GM19238 (cell line): ENCODE data around the gene TBC1D9B.
A peak's percentile ranks its signal among the peaks of the same experiment; 100 is the strongest.

Experiments used
- DNase-seq: peaks from one replicate; pipeline ENCODE4 v3.0.0; 2011; ENCODE audit warnings: low spot score; ENCODE audit not compliant: insufficient read length

TBC1D9B gene

GRCh38 chr5:179821298-179822058 is 86.2 kb downstream of the TBC1D9B start:
- peak; percentile 95 for DNase-seq

DNA sequence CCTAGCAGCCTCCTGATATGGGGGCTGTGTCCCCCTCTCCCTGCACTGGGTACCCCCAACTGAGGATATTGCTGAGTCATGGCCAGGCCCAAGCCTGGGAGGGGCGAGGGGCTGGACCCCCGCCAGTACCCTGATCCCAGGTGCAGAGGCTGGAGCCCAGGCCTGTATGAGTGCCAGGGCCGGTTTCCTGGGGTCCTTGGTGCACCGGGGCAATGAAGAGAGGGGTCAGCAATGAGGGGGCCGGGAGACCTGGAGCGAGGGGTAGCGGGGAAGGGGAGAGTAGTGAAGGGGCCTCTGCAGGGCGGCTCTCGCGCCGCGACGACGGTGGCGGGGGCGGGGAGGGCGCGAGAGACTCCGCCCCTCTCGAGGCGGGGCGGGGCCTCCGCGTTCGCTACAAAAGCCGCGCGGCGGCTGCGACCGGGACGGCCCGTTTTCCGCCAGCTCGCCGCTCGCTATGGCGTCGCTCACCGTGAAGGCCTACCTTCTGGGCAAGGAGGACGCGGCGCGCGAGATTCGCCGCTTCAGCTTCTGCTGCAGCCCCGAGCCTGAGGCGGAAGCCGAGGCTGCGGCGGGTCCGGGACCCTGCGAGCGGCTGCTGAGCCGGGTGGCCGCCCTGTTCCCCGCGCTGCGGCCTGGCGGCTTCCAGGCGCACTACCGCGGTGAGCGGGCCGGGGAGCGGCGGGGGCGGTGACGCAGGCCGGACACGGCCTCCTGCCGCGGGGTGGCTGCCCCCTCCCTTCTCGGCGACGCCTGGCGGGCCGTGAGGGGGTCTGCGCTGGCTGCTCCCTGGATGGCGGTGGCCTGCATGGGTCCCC is 87.0 kb downstream of the TBC1D9B start, which contains the start of gene SQSTM1:
TSS of gene SQSTM1 (plus strand) at position 423 of the 815 bp plus-strand sequence. CDS start at position 455, 32 bp downstream.
- peak; percentile 74 for DNase-seq

- DNase-seq = no peak
These were observed 87.6 kb downstream of the TBC1D9B start for GRCh38 chr5:179820127-179820482.

- no peak for DNase-seq
These were observed 88.2 kb downstream of the TBC1D9B start for GRCh38 chr5:179819296-179820126.

DNA sequence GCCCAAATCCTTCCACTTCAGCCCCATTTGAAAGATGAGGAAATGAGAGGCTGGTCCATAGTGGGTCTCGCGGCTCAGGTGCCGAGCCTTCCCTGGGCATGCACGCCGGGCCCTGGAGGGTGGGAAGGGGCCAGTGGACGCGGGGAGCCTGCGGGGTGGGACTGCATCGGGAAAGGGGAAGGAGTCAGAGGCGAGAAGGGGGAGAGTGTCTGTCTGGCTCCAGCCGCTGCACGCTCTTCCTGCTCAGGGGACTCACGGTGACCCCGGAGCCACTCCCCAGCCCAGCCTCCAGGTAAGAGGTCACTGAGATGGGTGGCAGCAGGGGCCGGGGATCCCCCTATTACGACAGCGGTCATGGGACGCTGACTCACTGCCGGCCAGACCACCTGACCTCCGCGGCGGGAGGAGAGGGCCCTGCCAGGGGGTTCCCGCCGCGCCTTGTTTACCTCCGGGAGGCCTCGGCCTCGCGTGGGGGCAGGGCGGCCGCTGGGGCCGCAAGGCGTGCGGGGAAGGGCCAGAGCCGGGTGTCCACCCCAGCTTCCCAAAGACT is 88.9 kb downstream of the TBC1D9B start:
- peak; percentile 91 for DNase-seq

DNA sequence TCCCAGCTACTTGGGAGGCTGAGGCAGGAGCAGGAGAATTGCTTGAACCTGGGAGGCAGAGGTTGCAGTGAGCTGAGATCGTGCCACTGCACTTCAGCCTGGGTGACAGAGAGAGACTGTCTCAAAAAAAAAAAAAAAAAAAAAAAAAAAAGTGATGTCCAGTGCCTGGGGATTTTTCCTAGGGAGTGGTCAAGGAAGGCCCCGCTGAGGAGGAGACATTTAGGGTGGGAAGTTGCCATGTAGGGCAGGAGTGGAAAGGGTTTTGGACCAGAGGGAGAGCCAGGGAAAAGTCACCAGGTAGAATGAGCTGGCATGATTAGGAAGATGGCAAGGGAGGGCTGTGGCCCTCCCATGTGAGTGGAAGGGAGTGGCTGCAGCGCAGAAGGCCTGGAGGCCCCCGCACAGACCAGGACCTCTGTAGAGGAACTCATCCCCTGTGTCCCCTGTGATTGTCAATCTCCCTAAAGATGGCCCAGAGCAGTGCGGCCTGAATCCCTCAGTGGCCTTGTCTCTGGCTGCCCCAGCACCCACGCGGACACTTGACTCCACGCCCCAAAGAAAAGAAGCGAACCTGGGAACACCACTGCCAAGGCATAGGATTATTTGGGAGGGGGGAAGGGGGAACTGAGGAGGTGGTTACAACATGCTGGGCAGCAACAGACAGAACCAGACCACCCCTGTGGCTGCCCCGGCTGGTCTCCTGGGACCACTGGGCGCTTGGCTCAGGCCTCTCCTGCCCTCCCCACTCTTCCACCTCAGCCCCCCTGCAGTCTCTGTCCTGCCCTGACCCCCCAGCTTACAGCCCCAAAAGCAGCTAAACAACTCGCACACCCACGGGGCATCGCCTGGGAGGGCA is 89.6 kb downstream of the TBC1D9B start:
- no peak for DNase-seq

DNA sequence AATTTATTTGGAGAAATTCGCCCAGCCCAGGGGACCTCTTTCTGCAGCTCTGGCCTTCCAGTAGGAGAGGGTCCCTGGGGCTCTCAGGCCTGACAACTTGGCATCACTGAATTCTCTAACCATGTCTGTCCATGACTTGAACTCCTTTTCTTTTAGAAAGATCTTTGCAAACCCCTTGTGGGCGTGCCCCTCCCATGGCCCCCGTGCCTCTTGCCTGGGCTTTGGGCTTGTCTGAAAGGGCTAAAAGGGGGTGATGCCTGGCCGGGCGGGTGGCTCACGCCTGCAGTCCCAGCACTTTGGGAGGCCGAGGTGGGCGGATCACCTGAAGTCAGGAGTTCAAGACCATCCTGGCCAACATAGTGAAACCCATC is 90.2 kb downstream of the TBC1D9B start:
- no peak for DNase-seq

DNA sequence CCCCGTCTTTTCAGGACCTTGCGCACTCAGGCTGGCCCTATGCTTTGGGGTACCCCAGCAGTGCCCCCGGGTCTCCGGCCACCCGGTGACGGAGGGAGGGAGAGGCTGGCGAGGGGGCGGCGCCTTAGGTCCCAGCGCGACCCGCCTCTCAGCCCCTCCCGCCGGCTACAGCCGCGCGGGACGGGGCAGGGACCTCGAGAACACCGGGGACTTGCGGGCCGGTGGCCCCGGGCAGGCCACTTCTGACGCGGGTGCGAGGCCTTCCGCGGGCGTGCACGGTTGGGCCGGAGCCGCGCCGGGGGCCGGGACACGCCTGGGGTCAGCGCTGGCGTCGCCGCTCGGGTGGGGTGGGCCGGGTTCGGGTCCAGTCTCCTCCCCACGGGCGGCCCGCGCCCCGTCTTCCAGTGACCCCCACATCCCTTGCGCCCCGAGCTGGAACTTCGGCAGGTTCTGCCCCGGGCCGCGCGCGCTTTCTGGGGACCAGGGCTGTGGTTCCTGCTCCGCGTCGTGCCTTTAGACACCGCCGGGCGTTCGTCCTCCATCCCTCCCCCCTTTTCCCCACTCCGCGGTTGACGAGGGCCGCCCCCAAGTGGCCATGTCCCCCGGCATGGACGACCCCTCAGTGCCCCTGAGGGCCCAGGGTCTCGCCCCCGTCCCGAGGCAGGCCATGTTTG is 90.8 kb downstream of the TBC1D9B start:
- DNase-seq = peak; percentile 16

GRCh38 chr5:179816401-179816795 is 91.3 kb downstream of the TBC1D9B start:
- no peak for DNase-seq

DNA sequence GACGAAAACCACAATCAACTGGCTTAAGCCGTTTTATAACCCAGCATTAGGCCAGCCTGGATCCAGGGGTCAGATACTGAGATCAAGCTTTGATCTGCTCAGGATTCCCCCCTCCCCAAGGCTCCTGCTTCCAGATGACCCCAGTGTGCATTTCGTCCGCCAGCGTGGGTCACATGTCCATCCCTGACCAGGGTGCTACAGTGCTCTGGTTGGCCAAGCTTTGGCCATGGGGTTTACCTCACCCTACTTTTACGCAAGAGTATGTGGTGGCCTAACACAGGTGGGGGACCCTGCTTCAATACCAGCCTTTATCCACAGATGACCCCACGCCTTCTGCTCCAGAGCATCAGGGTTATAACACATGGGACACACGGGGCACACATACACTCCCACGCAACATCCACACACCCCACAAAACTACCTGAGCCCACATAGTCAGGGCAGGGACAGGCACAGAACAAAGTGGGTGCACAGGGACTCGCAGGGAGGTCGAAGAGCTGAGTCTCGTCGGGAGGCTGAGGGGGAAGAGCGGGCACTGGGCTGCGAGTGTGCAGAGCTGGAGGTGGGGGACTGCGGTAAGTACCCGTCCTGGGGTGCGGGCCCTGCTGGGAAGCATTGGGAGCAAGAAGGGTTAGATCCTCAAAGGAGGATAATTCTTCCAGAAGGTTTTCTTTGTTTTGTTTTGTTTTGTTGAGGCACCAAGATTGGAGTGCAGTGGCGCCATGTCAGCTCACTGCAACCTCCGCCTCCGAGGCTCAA is 92.0 kb downstream of the TBC1D9B start:
- no peak for DNase-seq

GRCh38 chr5:179814090-179814489 is 93.6 kb downstream of the TBC1D9B start:
- DNase-seq = no peak

GRCh38 chr5:179812997-179813607 is 94.6 kb downstream of the TBC1D9B start:
- DNase-seq = no peak

DNA sequence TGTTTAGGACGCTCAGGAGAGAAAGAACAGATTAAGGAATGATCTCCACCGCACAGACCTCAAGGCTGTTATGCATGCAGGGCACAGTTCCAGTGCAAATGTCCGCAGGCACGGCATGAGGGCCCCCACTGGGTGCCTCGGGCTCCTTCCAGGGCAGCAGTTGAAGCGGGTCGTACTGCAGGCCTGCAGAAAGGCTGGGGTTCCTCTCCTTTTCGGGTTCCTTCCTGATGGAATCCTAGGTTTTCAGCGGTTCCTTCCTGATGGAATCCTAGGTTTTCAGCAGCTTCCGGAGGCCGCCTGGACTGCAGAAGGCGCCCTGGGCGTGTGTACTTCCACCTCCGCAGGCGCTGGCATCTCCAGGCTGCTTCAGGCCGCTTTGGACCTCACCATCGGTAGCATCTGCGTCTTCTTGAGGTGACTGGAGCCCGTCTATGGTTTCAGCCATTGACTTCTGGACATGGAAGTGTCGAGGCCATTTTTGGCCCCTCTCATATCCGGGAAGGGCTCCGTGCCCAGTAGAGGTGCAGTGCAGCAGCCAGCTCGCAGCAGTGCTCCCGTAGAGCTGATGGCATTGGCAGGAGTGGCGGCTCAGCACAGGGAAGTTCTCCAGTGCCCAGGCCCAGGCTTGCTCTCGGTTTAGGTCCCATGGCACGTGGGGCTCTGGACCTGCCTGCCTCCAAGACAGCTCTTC is 95.4 kb downstream of the TBC1D9B start:
- DNase-seq = no peak
